ENCODE data around the gene ASB13.

The ASB13 gene

DNA sequence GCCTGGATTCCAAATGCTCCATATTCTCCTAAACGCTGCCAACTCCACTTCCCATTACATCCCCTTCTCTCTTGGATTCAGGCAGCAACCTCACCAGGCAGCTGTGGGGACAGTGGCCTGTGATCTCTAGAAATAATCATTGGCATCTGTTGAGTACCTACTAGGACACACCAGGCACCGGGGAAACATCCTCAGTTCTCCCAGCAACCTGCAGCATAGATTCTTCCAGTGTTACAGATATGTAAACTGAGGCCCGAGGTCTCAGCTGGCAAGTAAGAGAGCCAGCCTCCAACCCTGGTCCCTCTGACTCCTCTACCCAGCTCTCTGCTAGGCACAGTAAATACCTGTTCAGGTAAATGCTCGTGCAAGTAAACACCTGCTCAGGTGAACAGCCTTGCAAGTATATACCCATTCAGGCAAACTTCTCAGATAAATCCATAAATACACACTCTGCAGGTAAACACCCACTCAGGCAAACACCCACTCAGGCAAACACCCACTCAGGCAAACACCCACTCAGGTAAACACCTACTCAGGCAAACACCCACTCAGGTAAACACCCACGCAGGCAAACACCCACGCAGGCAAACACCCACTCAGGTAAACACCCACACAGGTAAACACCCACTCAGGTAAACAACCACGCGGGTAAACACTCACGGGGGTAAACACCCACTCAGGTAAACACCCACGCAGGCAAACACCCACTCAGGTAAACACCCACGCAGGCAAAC, 18.7 kb downstream of the ASB13 start:
- no peak for DNase-seq (ENCODE audit: low spot score)

DNA sequence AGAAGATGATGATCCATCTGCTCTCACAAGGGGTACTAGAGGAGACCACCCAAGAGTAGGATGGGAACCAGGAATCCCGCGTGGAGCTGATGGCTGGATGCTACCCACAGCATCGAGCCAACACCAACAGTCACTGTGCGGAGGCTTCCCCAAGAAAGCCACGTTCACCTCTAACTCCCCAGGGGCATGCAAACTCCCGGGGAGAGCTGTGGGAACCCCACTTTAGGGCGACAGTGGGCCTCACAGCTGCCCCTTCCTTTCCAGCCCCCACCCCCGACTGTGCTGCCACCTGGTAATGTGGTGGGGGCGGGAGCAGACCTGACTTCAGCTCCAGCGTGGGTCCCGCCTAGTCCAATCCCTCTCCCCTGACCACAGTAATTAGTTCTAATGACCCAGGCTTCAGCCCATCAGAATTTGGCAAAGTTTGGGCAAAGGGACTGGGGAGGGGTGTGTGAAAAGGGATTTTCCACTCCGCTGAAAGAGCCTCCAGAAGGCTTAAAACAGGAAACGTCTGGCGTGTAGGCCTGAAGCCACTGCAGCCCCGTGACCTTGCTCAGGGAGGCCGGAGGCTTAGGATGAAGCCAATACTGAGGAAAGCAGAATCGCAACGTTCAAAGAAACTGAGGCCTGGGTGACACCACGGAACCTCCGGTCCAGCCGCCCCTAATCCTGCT, 20.3 kb downstream of the ASB13 start:
- no peak for DNase-seq (ENCODE audit: low spot score)

DNA sequence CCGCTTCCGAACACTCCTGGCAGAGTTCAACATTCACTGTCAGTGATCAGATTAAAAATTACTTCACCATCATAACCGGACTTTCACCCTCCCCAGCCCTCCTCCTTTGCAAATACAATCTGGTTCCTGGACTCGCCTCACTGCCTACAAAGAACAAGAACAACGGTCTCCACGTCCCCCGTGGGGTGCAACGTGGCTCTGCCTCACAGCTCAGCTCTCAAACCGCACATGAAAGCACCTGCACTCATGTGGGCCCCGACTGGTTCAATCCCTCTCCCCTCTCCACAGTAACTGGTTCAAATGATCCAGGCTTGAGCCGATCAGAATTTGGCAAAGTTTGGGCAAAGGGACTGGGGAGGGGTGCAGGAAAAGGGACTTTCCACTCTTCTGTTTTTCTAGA, 21.0 kb downstream of the ASB13 start:
- no peak for DNase-seq (ENCODE audit: low spot score)

DNA sequence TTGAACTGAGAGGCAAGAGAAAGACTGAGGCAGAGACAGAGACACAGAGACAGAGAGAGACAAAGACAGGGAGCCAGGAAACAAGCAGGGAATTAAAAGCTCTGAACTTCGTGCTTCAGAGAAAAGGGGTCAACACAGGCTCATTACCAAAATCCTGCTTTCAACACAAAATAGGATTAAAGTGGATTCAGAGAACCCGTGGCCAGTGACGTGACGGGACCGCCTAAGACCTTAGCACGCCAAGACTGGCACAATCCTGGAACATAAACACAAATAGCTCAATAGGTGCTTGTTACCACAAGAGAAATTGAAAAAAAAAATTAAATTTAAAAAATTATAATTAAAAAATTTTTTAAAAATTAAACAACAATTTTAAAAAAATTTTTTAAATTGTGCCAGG, 21.5 kb downstream of the ASB13 start:
- no peak for DNase-seq (ENCODE audit: low spot score)

DNA sequence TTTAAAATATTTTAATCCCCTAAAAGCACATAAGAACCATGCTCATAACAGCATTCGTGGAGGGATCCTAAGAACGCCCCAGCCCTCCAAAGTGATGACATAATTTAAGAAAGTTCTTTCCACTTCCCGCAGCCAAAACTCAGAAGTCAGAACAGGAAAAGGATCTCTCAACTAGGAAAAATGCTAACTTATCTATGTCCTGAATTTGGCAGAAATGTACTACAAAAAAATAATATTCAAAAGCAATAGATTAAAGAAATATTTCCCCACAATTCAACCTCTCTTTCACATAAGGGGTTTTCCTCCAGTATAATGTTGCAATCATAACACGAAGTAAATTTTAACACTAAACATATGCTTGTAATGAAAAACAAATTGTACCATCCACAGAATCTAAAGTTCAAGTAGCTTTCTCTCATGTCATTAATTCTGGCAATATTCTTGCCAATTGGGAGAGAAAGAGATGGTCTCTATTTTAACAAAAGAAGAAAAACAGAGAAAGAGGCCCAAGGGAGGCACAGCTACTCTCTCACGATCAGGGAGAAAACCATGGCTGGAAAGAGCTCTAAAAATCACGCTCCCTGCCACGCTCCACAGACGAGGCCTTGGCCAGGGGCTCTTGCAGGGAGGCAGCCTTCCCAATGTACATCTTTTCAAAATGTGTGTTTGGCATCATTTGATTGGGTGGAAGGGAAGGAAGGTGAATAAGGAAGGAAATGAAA, 22.9 kb downstream of the ASB13 start:
- no peak for DNase-seq (ENCODE audit: low spot score)

DNA sequence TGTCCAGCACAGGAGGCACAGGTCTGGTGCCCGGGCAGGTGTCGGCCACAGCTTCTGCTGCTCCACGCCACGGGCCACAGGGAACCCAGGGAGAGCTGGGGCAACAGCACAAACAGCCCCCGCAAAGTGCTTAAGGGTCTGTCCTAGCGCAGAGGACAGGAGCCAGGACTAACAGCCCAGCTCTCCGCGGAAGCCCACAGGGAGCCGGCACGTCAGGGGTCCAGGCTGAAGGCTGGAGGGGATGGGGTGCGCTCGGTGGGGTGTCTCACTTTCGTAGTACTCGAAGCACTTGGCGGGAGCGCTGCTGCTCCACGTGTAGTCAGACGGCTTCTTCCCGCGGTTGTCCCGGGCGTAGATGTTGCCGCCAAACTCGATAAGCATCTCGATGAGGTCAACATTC, 24.9 kb downstream of the ASB13 start:
- DNase-seq (ENCODE audit: low spot score) = no peak

DNA sequence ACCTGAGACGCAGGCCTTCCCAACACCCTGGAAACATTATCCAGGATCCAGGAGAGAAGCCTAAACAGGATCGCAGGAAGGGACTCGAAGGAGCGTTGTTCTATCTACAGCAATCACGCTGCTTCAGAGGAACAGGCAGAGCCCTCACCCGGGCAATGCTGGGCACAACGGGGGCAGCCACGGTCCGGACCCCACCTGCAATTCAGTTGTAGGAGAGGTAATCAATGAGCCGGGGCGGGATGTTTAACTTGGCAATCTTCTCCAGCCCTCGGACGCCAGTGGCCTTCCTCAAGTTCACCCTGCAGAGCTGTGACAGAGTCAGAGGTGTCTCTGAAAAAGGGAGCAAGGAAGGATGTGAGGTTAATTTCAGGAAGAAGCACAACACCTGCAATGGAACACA, 25.9 kb downstream of the ASB13 start:
- DNase-seq (ENCODE audit: low spot score) = no peak

DNA sequence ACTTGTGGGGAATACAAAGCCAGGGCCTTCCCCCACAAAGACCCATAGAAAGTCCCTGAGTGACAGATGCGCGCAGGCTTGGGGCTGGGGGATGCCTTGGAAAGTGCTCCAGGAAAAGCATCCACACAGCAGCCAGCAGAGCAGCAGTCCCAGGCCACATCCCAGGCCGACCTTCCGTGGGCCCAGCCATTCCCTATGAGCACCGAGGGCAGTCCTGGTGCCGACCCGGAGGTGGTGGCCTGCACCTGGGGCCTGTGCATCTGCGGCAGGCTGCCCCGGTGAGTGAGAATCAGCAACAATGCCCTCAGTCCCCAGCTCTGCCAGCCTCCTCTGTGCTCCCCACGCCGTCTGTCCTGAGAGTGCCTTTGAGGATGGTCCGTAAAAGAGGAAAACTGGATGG, 26.4 kb downstream of the ASB13 start:
- DNase-seq (ENCODE audit: low spot score) = no peak

DNA sequence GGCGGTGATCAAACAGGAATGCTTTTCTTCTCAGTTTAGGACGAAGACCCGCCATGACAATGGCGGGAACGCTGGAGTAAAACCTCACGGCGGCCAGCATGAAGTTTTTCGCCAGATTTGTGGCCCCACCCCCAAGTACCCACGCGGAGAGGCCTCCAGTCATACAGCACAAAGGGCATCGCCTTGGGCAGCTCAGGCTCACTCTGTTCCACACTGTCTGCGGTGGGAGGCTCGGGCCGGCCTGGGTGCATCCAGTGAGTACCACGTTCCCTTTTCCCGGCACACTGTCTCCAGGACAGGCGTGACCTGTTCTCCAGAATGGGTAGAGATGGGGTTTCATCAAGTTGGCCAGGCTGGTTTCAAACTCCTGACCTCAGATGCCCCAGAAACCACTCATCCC, 27.3 kb downstream of the ASB13 start:
- no peak for DNase-seq (ENCODE audit: low spot score)

DNA sequence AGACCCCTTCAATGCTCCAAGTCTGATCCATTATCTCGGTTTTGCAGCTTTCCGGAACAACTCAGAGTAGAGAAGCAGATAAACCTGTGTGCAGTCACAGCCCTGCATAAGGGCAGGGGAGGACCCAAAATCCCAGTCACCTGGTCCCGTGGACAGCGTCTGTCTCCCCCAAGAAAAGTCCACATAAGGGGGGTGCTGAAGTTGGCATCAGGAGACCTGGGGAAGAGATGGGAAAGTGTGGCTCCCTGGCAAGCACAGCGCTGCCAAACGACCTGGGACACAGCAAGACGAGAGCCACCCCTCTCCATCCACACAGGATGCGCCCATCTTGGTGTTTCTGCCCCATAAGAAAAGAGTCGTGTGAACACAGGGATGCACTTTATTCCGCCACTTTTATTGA, 27.9 kb downstream of the ASB13 start:
- DNase-seq (ENCODE audit: low spot score) = no peak

DNA sequence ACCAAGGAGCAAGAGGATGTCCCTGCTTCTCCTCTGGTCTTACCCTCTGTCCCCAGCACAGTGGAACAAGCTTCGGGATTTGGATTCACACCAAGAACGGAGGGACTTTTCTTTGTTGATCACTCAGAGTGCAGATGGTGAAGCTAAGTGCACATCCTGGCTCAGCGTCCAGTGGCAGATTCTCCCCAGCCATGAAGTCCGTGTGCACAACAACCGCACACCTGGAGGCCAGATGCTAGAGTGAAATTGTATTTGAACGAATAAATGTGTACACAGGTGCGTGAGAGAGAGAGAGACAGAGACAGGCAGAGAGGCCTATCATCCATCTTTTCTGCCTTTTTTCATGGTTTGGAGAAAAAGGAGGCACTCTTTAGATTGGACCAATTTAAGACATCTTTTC, 31.5 kb downstream of the ASB13 start:
- no peak for DNase-seq (ENCODE audit: low spot score)

DNA sequence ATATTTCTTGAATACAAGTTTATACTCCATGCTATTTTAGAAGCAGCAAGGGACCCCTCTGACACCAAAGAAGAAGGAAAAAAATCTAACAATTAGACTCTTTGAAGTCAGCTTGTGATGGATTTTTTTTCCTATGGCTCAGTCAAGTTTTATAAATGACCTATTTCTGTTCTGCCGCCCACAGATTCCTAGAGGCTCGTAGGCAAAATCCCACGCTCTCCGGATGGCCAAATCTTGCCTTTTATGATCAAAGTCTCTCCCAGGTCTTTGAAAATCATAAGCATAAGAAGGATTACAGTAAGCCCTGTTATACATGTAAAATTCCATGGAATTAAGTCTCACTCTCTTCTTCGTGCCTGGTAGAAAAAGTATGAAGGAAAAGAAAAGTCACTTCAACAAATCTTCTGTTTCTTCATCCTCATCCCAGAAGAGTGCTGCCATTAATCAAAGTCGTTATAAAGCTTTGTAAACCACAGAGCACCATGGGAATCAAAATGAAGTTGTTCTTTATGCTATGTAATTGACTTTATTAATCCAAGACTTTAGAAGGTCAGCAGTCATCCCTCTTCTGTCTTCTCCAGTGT, 33.1 kb downstream of the ASB13 start:
- no peak for DNase-seq (ENCODE audit: low spot score)

DNA sequence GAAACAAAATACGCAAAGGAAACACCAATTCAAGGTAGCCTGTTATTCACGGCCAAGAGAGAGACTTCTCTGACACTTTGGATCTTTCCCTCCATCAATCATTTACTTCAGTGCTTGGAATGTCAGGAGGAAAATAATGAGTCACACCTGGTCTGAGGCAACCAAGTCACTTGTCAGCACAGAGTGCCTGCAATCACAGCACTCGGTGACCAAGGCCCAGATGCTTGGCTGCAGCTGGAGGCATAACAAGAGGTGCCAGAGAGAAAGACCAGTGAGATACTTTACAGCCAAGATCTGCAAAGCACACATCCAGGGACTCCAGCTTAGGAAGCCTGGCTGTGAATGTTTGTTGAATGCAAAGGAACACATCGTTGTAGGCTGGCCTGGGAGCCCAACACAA, 33.9 kb downstream of the ASB13 start:
- no peak for DNase-seq (ENCODE audit: low spot score)

DNA sequence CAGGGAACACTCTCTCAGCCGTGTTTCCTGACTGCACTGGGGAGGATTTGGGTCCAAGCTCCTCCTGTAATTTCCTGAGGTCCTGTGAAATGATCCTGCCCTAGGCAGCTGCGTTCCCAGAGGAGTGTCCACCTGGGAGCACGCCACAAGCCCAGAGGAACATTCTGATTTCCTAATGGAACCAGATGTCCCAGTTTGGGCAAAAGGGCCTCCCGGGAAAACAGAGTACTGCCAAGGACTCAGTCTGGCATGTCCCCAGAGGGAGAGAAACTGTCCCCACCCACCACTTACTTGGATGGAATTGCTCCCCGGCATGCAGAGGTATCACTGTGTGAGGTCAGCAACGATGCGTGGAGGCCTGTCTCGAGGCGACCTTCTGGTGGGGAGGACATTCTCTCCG, 34.5 kb downstream of the ASB13 start:
- DNase-seq (ENCODE audit: low spot score) = no peak

DNA sequence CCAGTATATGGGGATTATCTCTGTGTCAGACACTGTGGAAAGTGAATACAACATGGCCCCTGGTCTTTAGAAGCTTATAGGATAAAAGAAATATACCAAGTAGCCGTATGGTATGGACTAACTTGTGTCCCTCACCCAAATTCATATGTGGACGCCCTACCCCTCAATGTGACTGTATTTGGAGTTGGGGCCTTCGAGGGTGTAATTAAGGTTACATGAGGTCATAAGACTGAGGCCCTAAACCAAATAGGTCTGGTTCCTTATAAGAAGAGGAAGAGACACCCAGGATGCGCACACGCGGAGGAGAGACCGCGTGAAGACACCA, 36.3 kb downstream of the ASB13 start:
- DNase-seq (ENCODE audit: low spot score) = no peak

DNA sequence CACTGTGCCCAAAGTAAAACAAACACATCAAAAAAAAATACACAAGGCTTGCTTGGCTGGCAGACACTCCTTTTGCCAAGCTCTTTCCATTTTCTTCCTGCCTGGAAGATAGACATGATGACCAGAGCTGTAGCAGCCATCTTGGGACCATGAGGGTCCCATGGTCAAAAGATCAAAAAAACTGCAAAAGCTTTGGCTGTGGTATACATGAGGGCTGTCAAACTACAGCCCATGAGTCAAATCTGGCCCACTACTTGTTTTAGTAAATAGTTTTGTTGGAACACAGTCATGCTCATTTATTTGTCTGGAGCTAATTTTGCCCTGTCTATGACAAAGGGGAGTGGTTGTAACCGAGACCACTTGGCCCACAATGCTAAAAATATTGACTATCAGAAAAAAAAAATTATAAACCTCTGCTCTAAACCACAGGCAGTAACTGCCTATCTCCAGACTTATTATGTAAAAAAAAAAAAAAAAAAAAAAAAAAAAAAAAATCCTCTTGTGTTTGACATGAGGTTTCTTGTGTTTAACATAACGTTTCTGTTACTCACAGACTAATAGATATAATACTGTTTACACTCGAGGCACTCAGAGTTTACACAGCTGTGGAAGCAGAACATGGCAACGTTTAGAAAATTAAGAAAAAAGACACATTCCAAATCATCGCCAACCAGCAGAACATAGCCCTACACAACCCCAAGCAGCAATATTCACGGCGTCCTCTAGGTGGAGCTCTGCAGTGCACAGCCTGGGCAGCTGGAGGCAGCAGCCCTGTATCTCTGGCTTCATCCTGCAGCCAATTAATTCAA, 36.9 kb downstream of the ASB13 start:
- peak; percentile 79 for DNase-seq (ENCODE audit: low spot score)

DNA sequence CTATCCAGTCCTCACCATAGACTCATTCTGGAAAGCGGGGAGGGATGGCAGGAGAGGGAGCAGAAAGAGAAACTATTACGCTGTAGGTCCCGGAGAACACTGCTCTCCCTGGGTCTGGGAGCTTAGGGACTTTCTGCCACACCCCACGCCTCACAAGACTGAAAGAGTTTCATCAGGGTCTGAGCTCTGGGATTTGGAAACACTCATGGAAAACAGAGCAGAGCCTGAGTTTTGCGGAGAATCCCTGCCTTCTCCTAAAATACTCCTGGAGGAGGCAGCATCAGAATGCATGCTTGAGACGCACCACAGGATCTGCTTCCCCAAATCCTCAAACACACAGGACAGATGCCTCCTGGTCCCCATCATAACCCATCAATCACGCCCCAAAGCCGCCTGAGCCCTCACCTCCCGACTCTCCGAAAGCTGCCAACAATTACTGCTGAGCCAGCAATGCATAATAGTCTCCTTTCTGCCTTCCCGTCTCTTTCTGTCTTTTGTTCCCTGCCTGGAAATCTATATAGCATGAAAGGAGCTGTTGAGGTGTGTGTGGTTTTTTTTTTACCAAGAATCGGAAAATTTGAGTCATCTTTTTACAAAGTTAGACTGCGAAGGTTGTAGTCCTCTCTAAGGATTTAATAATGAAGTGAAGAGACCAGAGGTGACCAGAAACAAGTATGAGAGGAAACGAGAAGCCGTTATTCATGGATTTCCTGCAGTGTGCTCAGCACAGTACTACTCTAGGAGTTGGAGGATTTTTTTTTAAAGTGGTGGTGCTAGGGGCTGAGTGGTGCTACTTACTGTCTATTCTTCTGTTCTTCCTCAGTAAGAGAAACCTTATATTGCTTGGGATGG, 37.7 kb downstream of the ASB13 start:
- no peak for DNase-seq (ENCODE audit: low spot score)

DNA sequence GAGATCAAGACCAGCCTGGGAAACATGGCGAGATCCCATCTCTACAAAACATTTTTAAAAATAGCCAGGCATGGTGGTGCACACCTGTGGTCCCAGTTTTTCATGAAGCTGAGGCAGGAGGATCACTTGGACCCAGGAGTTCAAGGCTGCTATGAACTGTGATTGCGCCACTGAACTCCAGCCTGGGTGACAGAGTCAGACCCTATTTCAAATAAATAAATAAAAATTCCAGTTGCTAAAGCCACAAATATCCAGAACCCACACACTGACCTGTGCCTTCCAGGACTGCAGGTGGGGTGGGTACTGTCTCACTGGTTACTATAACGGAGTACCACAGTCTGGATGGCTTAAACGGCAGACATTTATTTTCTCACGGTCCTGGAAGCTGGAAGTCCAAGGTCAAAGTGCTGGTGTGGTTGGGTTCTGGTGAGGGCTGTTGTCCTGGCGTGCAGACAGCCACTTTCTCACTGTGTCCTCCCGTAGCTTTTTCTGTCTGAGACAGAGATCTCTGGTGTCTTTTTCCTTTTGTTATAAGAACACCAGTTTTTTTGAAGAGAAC, 38.8 kb downstream of the ASB13 start:
- no peak for DNase-seq (ENCODE audit: low spot score)

DNA sequence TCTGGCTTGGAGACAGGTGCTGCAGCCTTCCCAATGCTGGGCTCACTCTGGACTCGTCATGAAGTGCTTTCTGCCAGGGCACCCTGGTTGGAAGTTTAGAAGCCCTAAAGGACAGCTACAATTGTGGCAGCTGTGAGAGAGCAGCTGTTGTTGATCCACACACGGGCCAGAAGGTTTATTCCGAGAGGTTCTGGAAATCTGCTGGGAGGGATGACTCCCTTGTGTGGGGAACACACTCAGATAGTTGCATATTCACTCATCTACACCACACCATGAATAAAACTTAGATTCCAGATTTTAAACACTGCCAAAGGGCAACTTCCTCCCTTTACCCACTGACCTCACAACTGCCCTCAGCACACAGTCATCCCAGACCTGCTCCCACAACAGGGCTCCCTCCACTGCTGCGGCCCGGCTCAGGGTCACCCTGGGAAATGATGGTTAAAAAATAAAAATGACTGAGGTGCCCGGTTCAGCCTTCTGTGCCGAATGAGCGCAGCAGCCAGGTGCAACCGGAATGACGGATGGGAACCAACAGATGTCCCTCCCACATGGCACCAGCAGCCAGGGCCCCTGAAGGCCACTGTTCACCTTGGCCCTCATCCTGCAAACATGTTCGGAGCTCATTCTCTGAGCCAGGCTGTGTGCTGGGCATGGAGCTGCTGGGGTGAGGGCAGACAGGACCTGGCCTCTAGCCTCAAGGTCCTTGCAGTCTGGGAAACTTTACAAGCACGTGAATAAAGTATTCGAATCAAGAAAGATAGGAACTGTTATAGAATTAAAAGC, 40.2 kb downstream of the ASB13 start:
- DNase-seq (ENCODE audit: low spot score) = no peak

DNA sequence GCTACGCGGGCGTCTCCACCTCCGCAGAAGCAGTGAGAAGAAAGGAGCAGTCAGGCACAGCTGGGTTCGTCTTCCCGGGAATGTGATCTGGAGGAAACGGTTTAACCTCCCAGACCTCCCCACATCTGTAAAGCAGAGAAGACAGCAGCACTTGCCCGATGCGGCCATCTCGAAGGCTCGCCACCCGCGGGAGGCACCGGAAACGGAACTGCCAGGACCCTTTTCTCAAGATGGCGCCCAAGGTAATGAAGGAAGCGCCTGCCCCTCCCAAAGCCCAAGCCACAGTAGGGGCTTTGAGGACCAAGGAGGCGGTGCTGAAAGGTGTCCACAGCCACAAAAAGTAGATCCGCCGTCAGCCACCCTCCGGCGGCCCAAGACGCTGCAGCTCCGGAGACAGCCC, 41.7 kb downstream of the ASB13 start:
- DNase-seq (ENCODE audit: low spot score) = no peak
